HEK293 (cell line): ENCODE data around the gene TBL1X.

Experiments
- CTCF ChIA-PET: fragments of 350-600 bp; formaldehyde crosslinking; extraction: SDS; loops from one replicate; lab custom pipeline; 2021; ENCODE audit warnings: antibody characterized with exemption; lab: Yijun Ruan, JAX
- POLR2A ChIA-PET: fragments of 300-600 bp; formaldehyde crosslinking; extraction: SDS; loops from one replicate; lab custom pipeline; 2020; ENCODE audit warnings: antibody characterized with exemption, inconsistent platforms; lab: Yijun Ruan, JAX
- H3K27ac ChIP-seq: fragments of 200-500 bp; sonication (Bioruptor generic); 2 replicates; pipeline ENCODE4 v1.5.1; 2014; ENCODE audit warnings: low read depth, low read length, control low read depth, inconsistent platforms; ENCODE audit errors: extremely low read depth
- H3K36me3 ChIP-seq, 2 experiments: fragments of 200-500 bp in 1 of 2; sonication (Bioruptor generic) in 1 of 2; 1 replicate in 1 of 2; 2 replicates in 1 of 2; pipeline ENCODE4 v1.5.1; 2014 to 2017; ENCODE audit warnings: inconsistent platforms in 2 of 2, low read length in 2 of 2; ENCODE audit not compliant: control insufficient read depth in 2 of 2, insufficient read depth in 1 of 2
- H3K4me1 ChIP-seq: fragments of 200-500 bp; sonication (Bioruptor generic); 2 replicates; pipeline ENCODE4 v1.5.1; 2014; ENCODE audit warnings: mild to moderate bottlenecking, low read length, inconsistent platforms; ENCODE audit not compliant: control insufficient read depth, insufficient read depth
- H3K4me3 ChIP-seq: 2 replicates; pipeline ENCODE4 v1.5.1; 2011; ENCODE audit warnings: low read depth, mild to moderate bottlenecking, control low read depth, low read length, moderate library complexity
- H3K9me3 ChIP-seq: fragments of 200-500 bp; sonication (Bioruptor generic); 2 replicates; pipeline ENCODE4 v1.5.1; 2014; ENCODE audit warnings: low read depth, low read length, inconsistent platforms; ENCODE audit not compliant: control insufficient read depth, insufficient read depth
- BCL11A ChIP-seq: fragments of 450-650 bp; formaldehyde crosslinking; IDR thresholded peaks from 2 replicates; pipeline ENCODE4 v1.5.1; 2016; ENCODE audit warnings: low read depth, missing biosample characterization, missing genetic modification characterization
- HOXD13 ChIP-seq: sonication (generic); formaldehyde crosslinking; IDR thresholded peaks from 2 replicates; pipeline ENCODE4 v1.8.0; 2022; ENCODE audit warnings: missing genetic modification reagents, borderline replicate concordance
- ZBTB44 ChIP-seq: fragments of 450-650 bp; IDR thresholded peaks from 2 replicates; pipeline ENCODE4 v1.5.1; 2018; ENCODE audit warnings: missing biosample characterization, mild to moderate bottlenecking, missing genetic modification characterization
- ZFHX2 ChIP-seq: fragments of 450-650 bp; formaldehyde crosslinking; conservative IDR thresholded peaks from 2 replicates; pipeline ENCODE4 v1.5.1; 2016; ENCODE audit warnings: missing biosample characterization, missing genetic modification characterization
- ZFP3 ChIP-seq: fragments of 450-650 bp; formaldehyde crosslinking; IDR thresholded peaks from 2 replicates; pipeline ENCODE4 v1.5.1; 2016; ENCODE audit warnings: low read depth, missing biosample characterization, missing genetic modification characterization
- ZNF184 ChIP-seq: fragments of 450-650 bp; IDR thresholded peaks from 2 replicates; pipeline ENCODE4 v1.5.1; 2018; ENCODE audit warnings: missing biosample characterization, mild to moderate bottlenecking, missing genetic modification characterization
- ZNF223 ChIP-seq: fragments of 450-650 bp; formaldehyde crosslinking; IDR thresholded peaks from 2 replicates; pipeline ENCODE4 v1.5.1; 2016; ENCODE audit warnings: missing biosample characterization, missing genetic modification characterization
- ZNF239 ChIP-seq: fragments of 450-650 bp; formaldehyde crosslinking; IDR thresholded peaks from 2 replicates; pipeline ENCODE4 v1.5.1; 2016; ENCODE audit warnings: missing biosample characterization, missing genetic modification characterization
- ZNF266 ChIP-seq: fragments of 450-650 bp; formaldehyde crosslinking; IDR thresholded peaks from 2 replicates; pipeline ENCODE4 v1.5.1; 2016; ENCODE audit warnings: missing biosample characterization, missing genetic modification characterization, low read depth
- ZNF311 ChIP-seq: fragments of 450-650 bp; formaldehyde crosslinking; IDR thresholded peaks from 2 replicates; pipeline ENCODE4 v1.5.1; 2017; ENCODE audit warnings: missing biosample characterization, missing genetic modification characterization, borderline replicate concordance
- ZNF394 ChIP-seq: fragments of 450-650 bp; formaldehyde crosslinking; IDR thresholded peaks from 2 replicates; pipeline ENCODE4 v1.5.1; 2016; ENCODE audit warnings: missing biosample characterization, missing genetic modification characterization, mild to moderate bottlenecking, moderate library complexity, borderline replicate concordance
- ZNF529 ChIP-seq: fragments of 450-650 bp; formaldehyde crosslinking; IDR thresholded peaks from 2 replicates; pipeline ENCODE4 v1.5.1; 2017; ENCODE audit warnings: missing genetic modification characterization, missing biosample characterization; ENCODE audit not compliant: insufficient replicate concordance
- ZNF626 ChIP-seq: fragments of 450-650 bp; sonication (Bioruptor Pico); formaldehyde crosslinking; IDR thresholded peaks from 2 replicates; pipeline ENCODE4 v1.5.1; 2018; ENCODE audit warnings: missing biosample characterization, missing genetic modification characterization, inconsistent platforms
- ZNF677 ChIP-seq: fragments of 450-650 bp; IDR thresholded peaks from 2 replicates; pipeline ENCODE4 v1.5.0; 2018; ENCODE audit warnings: missing biosample characterization, mild to moderate bottlenecking, missing genetic modification characterization, moderate library complexity
- ZSCAN5A ChIP-seq: fragments of 450-650 bp; formaldehyde crosslinking; IDR thresholded peaks from 2 replicates; pipeline ENCODE4 v1.5.1; 2016; ENCODE audit warnings: missing biosample characterization, missing genetic modification characterization
- TF ChIP-seq, protein P1 (sequence below): fragments of 450-650 bp; formaldehyde crosslinking; IDR thresholded peaks from 2 replicates; pipeline ENCODE4 v1.5.1; 2016; ENCODE audit warnings: missing biosample characterization, missing genetic modification characterization

The TBL1X gene

DNA sequence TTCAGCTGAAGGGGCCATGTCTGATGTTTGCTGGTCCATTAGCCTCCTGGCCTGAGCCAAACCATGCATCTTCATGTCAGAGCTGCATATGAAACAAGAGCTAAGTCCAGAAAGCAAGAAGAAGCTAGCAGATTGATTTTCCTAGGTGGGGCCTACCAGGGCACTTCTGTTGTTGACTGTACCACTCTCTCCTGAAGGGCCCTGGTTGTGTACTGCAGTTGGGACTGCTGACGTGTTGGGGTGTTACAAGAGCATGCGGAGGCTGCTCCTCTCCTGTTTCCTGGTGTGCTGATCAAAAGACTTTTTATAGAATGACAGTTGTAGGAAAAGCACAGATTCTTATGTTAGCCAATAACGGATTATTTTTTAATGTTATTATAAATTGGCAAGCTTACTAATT lies 145.1 kb downstream of the TBL1X start:
- no peak for TF ChIP-seq ZFHX2 (tag by site-specific recombination)
- TF ChIP-seq HOXD13 = no peak
- no peak for TF ChIP-seq ZFP3 (tag by site-specific recombination)
- no peaks in the 10 kb centered on the region for H3K9me3 ChIP-seq
- H3K27ac ChIP-seq = no peak overlapping the region
- no peaks in the 10 kb centered on the region for H3K36me3 ChIP-seq
- POLR2A ChIA-PET = no interaction called here
- CTCF ChIA-PET = interaction anchor here (0.7 kb wide), 1 partner anchor 510 kb away, joined by 3 read pairs; no protein-coding TSS in a partner anchor
- H3K4me3 ChIP-seq = no peak overlapping the region
- H3K4me1 ChIP-seq = no peaks in the 10 kb centered on the region

GRCh38 chrX:9610771-9611392 lies 146.0 kb downstream of the TBL1X start:
- Histone ChIP-seq H3K27ac (no peak overlapping the region), H3K4me1 (no peaks in the 10 kb centered on the region)
- TF ChIP-seq ZNF311 (tag by site-specific recombination) (no peak), ZSCAN5A (tag by site-specific recombination) (no peak), ZNF394 (tag by site-specific recombination) (no peak), BCL11A (no peak), ZNF266 (no peak), ZNF529 (no peak), ZNF223 (tag by site-specific recombination) (no peak), ZNF239 (tag by site-specific recombination) (no peak), ZNF677 (tag by site-specific recombination) (no peak), ZBTB44 (tag by site-specific recombination) (no peak), ZNF184 (tag by site-specific recombination) (no peak), ZNF626 (tag by site-specific recombination) (no peak)
- TF ChIP-seq, protein P1, sequence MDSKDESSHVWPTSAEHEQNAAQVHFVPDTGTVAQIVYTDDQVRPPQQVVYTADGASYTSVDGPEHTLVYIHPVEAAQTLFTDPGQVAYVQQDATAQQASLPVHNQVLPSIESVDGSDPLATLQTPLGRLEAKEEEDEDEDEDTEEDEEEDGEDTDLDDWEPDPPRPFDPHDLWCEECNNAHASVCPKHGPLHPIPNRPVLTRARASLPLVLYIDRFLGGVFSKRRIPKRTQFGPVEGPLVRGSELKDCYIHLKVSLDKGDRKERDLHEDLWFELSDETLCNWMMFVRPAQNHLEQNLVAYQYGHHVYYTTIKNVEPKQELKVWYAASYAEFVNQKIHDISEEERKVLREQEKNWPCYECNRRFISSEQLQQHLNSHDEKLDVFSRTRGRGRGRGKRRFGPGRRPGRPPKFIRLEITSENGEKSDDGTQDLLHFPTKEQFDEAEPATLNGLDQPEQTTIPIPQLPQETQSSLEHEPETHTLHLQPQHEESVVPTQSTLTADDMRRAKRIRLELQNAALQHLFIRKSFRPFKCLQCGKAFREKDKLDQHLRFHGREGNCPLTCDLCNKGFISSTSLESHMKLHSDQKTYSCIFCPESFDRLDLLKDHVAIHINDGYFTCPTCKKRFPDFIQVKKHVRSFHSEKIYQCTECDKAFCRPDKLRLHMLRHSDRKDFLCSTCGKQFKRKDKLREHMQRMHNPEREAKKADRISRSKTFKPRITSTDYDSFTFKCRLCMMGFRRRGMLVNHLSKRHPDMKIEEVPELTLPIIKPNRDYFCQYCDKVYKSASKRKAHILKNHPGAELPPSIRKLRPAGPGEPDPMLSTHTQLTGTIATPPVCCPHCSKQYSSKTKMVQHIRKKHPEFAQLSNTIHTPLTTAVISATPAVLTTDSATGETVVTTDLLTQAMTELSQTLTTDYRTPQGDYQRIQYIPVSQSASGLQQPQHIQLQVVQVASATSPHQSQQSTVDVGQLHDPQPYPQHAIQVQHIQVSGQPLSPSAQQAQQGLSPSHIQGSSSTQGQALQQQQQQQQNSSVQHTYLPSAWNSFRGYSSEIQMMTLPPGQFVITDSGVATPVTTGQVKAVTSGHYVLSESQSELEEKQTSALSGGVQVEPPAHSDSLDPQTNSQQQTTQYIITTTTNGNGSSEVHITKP (tag by site-specific recombination) = no peak
- TF ChIP-seq, all 188 proteins: peak for 0
- POLR2A ChIA-PET = no interaction called here
- Histone ChIP-seq H3K4me3 (no peak overlapping the region), H3K36me3 (no peaks in the 10 kb centered on the region), H3K9me3 (no peaks in the 10 kb centered on the region)
- CTCF ChIA-PET = no interaction called here
